HepG2 (cell line): ENCODE results near the gene BCL2L13.
"Not testable (repeated sequence)": the region's sequence is repeated elsewhere in the genome, so short reads cannot be mapped to it uniquely, and the experiment has no call there.

Experiments
- POLR2A ChIP-seq, 2 experiments: IDR thresholded peaks; 2 replicates each; pipeline ENCODE4 v1.6.1; 2011; ENCODE audit warnings: low read depth in 2 of 2, low read length in 2 of 2, mild to moderate bottlenecking in 1 of 2, moderate library complexity in 1 of 2; ENCODE audit not compliant: insufficient read depth in 1 of 2
- ZNF431 ChIP-seq: sonication (generic); formaldehyde crosslinking; IDR thresholded peaks from 2 replicates; pipeline ENCODE4 v1.9.0; 2022; ENCODE audit warnings: missing genetic modification reagents, low read depth, mild to moderate bottlenecking, borderline replicate concordance
- TF ChIP-seq, protein P1 (sequence below): sonication (generic); formaldehyde crosslinking; IDR thresholded peaks from 2 replicates; pipeline ENCODE4 v1.5.0; 2020; ENCODE audit warnings: mild to moderate bottlenecking, missing genetic modification reagents

DNA sequence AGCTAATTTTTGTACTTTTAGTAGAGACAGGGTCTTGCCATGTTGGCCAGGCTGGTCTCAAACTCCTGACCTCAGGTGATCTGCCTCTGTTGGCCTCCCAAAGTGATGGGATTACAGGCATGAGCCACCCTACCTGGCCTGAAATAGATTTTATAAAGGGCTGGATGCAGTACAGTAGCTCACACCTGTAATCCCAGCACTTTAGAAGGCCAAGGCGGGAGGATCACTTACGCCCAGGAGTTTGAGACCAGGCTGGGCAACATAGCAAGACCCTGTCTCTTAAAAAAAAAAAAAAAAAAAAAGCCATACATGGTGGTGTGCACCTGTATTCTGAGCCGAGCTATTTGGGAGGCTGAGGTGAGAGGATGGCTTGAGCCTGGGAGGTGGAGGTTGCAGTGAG lies 59.7 kb downstream of the BCL2L13 start:
- TF ChIP-seq, protein P1, sequence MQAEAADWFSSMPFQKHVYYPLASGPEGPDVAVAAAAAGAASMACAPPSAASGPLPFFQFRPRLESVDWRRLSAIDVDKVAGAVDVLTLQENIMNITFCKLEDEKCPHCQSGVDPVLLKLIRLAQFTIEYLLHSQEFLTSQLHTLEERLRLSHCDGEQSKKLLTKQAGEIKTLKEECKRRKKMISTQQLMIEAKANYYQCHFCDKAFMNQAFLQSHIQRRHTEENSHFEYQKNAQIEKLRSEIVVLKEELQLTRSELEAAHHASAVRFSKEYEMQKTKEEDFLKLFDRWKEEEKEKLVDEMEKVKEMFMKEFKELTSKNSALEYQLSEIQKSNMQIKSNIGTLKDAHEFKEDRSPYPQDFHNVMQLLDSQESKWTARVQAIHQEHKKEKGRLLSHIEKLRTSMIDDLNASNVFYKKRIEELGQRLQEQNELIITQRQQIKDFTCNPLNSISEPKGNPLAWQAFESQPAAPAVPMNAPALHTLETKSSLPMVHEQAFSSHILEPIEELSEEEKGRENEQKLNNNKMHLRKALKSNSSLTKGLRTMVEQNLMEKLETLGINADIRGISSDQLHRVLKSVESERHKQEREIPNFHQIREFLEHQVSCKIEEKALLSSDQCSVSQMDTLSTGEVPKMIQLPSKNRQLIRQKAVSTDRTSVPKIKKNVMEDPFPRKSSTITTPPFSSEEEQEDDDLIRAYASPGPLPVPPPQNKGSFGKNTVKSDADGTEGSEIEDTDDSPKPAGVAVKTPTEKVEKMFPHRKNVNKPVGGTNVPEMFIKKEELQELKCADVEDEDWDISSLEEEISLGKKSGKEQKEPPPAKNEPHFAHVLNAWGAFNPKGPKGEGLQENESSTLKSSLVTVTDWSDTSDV (CRISPR knock-in tag), result not testable (repeated sequence)
- TF ChIP-seq POLR2A (IDR thresholded peaks at IDR 0.05; ENCODE audit: insufficient read depth in 1 of 2, low read depth in 2 of 2, low read length in 2 of 2); ZNF431 (CRISPR knock-in tag): not testable (repeated sequence)
